Measurements from ENCODE around the gene NR1I2.

GRCh38 chr3:119763466-119763865 lies 18.4 kb upstream of the NR1I2 start:
- TF ChIP-seq TCF12 (IDR thresholded peaks at IDR 0.05; ENCODE audit: low read depth) (no peak), YY1 (IDR thresholded peaks at IDR 0.05; ENCODE audit: low read depth) (no peak), RAD21 (IDR thresholded peaks at IDR 0.05; ENCODE audit: low read depth) (no peak), CREB1 (IDR thresholded peaks at IDR 0.05; ENCODE audit: low read depth) (no peak), MAX (IDR thresholded peaks at IDR 0.05) (no peak), TAF1 (IDR thresholded peaks at IDR 0.05; ENCODE audit: low read depth) (no peak), ZBTB7A (IDR thresholded peaks at IDR 0.05; ENCODE audit: low read depth) (no peak), CEBPB (IDR thresholded peaks at IDR 0.05) (no peak), REST (IDR thresholded peaks at IDR 0.05; ENCODE audit: low read depth) (no peak), USF1 (IDR thresholded peaks at IDR 0.05) (no peak)

Data from Ishikawa (cell line).